ENCODE data around the gene EFNA4.
A peak's percentile ranks its signal among the peaks of the same experiment; 100 is the strongest.

DNA sequence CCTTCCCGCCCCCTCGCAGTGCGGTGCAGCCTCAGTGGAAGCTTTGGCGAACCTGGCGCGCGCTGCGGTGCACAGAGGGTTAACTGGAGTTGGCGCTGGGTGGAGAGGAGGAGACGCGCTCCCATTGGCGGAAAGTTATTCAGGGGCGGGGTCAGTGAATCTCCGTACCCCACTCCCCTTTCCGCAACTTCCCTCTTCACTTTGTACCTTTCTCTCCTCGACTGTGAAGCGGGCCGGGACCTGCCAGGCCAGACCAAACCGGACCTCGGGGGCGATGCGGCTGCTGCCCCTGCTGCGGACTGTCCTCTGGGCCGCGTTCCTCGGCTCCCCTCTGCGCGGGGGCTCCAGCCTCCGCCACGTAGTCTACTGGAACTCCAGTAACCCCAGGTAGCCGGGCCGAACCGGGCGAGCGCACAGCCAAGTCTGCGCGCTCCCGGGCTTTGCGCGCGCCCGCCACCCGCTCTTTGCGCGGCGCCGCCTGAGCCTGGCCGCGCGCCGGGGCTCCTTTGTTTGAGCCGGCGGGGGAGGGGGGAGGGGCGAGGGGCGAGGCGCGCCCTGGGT is at the start of gene EFNA4:
- TF ChIP-seq, protein P1, sequence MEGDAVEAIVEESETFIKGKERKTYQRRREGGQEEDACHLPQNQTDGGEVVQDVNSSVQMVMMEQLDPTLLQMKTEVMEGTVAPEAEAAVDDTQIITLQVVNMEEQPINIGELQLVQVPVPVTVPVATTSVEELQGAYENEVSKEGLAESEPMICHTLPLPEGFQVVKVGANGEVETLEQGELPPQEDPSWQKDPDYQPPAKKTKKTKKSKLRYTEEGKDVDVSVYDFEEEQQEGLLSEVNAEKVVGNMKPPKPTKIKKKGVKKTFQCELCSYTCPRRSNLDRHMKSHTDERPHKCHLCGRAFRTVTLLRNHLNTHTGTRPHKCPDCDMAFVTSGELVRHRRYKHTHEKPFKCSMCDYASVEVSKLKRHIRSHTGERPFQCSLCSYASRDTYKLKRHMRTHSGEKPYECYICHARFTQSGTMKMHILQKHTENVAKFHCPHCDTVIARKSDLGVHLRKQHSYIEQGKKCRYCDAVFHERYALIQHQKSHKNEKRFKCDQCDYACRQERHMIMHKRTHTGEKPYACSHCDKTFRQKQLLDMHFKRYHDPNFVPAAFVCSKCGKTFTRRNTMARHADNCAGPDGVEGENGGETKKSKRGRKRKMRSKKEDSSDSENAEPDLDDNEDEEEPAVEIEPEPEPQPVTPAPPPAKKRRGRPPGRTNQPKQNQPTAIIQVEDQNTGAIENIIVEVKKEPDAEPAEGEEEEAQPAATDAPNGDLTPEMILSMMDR (IDR thresholded peaks at IDR 0.05 in 4 of 5, conservative IDR thresholded peaks at IDR 0.05 in 1 of 5), result no peak
- peak in 1 of 2 donors; percentile 28 for TF ChIP-seq POLR2A (IDR thresholded peaks at IDR 0.05)
